ENCODE data around the gene CXCL16. TPM values are rescaled to one million over a fixed set of nuclear protein-coding genes. Genes with fewer than 3 reads are reported as not detected.

The CXCL16 gene
- total and polyA plus RNA-seq, 2 of the 13 experiments (the other 11 are each of a cell fraction or from before 2014, with no cell fraction given): 9.4 to 101 TPM

DNA sequence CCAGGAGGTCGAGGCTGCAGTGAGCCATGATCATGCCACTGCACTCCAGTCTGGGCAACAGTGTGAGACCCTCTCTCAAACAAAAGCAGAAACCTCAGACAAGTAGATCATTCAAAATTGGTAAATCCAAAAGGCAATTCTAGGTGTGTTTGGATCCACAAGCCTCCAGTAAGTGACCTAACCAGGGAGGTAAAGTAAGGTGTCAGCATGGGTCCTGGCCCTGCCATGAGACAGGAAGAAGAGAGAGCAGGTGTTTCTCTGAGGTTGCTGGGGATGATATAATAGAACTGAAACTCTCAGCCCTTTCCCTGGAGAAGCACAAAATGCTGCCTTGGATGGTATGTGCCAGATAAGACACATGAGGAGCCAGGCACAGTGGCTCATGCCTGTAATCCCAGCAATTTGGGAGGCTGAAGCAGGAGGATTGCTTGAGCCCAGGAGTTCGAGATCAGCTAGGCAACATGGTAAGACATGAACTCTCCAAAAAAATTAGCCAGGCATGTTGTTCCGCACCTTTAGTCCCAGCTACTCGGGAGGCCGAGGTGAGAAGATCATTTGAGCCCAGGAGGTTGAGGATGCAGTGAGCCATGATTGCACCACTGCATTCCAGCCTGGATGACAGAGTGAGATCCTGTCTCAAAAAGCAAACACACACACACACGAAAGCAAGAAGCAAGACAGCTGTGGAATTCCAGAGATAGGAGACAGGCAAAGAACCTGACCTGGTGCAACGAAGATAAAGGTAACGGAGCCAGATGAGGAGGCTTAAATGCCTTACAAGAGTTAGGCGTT lies 38.4 kb upstream of the CXCL16 start (continued):
- TF ChIP-seq, protein P1, sequence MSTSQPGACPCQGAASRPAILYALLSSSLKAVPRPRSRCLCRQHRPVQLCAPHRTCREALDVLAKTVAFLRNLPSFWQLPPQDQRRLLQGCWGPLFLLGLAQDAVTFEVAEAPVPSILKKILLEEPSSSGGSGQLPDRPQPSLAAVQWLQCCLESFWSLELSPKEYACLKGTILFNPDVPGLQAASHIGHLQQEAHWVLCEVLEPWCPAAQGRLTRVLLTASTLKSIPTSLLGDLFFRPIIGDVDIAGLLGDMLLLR (CRISPR knock-in tag; IDR thresholded peaks at IDR 0.05): no peak
- TF ChIP-seq ZNF12 (CRISPR knock-in tag; IDR thresholded peaks at IDR 0.05) (peak; percentile 87), ZNF589 (CRISPR knock-in tag; conservative IDR thresholded peaks at IDR 0.05) (0 out of 2 replicates have a peak, but pooled peaks have one; percentile 27), HIVEP1 (CRISPR knock-in tag; IDR thresholded peaks at IDR 0.05) (no peak), PHF5A (CRISPR knock-in tag; IDR thresholded peaks at IDR 0.05; ENCODE audit: low read depth, unreplicated experiment) (peak; percentile 87), RELA (CRISPR knock-in tag; IDR thresholded peaks at IDR 0.05) (no peak), BCL6 (CRISPR knock-in tag; IDR thresholded peaks at IDR 0.05) (peak; percentile 77), ZNF569 (CRISPR knock-in tag; IDR thresholded peaks at IDR 0.05; ENCODE audit: borderline replicate concordance) (no peak), JUN (CRISPR knock-in tag; IDR thresholded peaks at IDR 0.05) (peak; percentile 46; the same call in 1 of the 2 replicates), ZNF292 (CRISPR knock-in tag; IDR thresholded peaks at IDR 0.05; ENCODE audit: borderline replicate concordance, low read depth) (peak; percentile 99), KDM6A (CRISPR knock-in tag; IDR thresholded peaks at IDR 0.05; ENCODE audit: low read depth) (peak; percentile 67)
- TF ChIP-seq, protein P2, sequence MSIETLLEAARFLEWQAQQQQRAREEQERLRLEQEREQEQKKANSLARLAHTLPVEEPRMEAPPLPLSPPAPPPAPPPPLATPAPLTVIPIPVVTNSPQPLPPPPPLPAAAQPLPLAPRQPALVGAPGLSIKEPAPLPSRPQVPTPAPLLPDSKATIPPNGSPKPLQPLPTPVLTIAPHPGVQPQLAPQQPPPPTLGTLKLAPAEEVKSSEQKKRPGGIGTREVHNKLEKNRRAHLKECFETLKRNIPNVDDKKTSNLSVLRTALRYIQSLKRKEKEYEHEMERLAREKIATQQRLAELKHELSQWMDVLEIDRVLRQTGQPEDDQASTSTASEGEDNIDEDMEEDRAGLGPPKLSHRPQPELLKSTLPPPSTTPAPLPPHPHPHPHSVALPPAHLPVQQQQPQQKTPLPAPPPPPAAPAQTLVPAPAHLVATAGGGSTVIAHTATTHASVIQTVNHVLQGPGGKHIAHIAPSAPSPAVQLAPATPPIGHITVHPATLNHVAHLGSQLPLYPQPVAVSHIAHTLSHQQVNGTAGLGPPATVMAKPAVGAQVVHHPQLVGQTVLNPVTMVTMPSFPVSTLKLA (IDR thresholded peaks at IDR 0.05): no peak
- TF ChIP-seq, protein P3, sequence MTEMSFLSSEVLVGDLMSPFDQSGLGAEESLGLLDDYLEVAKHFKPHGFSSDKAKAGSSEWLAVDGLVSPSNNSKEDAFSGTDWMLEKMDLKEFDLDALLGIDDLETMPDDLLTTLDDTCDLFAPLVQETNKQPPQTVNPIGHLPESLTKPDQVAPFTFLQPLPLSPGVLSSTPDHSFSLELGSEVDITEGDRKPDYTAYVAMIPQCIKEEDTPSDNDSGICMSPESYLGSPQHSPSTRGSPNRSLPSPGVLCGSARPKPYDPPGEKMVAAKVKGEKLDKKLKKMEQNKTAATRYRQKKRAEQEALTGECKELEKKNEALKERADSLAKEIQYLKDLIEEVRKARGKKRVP (CRISPR knock-in tag; IDR thresholded peaks at IDR 0.05): peak in 1 of 2 experiments; percentile 91; a peak in 2 of 4 replicates
- TF ChIP-seq, protein P4, sequence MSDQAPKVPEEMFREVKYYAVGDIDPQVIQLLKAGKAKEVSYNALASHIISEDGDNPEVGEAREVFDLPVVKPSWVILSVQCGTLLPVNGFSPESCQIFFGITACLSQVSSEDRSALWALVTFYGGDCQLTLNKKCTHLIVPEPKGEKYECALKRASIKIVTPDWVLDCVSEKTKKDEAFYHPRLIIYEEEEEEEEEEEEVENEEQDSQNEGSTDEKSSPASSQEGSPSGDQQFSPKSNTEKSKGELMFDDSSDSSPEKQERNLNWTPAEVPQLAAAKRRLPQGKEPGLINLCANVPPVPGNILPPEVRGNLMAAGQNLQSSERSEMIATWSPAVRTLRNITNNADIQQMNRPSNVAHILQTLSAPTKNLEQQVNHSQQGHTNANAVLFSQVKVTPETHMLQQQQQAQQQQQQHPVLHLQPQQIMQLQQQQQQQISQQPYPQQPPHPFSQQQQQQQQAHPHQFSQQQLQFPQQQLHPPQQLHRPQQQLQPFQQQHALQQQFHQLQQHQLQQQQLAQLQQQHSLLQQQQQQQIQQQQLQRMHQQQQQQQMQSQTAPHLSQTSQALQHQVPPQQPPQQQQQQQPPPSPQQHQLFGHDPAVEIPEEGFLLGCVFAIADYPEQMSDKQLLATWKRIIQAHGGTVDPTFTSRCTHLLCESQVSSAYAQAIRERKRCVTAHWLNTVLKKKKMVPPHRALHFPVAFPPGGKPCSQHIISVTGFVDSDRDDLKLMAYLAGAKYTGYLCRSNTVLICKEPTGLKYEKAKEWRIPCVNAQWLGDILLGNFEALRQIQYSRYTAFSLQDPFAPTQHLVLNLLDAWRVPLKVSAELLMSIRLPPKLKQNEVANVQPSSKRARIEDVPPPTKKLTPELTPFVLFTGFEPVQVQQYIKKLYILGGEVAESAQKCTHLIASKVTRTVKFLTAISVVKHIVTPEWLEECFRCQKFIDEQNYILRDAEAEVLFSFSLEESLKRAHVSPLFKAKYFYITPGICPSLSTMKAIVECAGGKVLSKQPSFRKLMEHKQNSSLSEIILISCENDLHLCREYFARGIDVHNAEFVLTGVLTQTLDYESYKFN (CRISPR knock-in tag; conservative IDR thresholded peaks at IDR 0.05): peak; percentile 81
- TF ChIP-seq, protein P5, sequence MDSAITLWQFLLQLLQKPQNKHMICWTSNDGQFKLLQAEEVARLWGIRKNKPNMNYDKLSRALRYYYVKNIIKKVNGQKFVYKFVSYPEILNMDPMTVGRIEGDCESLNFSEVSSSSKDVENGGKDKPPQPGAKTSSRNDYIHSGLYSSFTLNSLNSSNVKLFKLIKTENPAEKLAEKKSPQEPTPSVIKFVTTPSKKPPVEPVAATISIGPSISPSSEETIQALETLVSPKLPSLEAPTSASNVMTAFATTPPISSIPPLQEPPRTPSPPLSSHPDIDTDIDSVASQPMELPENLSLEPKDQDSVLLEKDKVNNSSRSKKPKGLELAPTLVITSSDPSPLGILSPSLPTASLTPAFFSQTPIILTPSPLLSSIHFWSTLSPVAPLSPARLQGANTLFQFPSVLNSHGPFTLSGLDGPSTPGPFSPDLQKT (CRISPR knock-in tag; IDR thresholded peaks at IDR 0.05; ENCODE audit: borderline replicate concordance): no peak
- TF ChIP-seq, protein P6, sequence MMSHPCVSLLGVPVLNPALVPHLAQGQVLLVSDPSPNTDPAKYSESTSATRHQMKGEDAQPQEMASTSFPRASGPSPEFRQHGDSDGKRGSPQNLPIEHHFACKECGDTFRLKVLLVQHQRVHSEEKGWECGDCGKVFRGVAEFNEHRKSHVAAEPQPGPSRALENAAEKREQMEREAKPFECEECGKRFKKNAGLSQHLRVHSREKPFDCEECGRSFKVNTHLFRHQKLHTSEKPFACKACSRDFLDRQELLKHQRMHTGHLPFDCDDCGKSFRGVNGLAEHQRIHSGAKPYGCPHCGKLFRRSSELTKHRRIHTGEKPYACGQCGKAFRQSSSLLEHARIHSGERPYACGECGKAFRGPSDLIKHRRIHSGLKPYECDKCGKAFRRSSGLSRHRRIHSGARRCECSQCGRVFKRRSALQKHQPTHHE (CRISPR knock-in tag; IDR thresholded peaks at IDR 0.05; ENCODE audit: borderline replicate concordance): no peak
- TF ChIP-seq, protein P7, sequence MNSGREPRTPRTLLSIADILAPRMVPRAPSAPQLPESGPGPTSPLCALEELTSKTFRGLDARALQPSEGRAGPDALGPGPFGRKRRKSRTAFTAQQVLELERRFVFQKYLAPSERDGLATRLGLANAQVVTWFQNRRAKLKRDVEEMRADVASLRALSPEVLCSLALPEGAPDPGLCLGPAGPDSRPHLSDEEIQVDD (CRISPR knock-in tag; IDR thresholded peaks at IDR 0.05; ENCODE audit: borderline replicate concordance): no peak

All from HepG2 (cell line).